WTC11 (cell line): ENCODE measurements around the gene FBXO24.

Experiments used
- CREB1 ChIP-seq: sonication (generic); formaldehyde crosslinking; IDR thresholded peaks from 2 replicates; pipeline ENCODE4 v1.8.0; 2023; ENCODE audit warnings: mild to moderate bottlenecking, missing genetic modification reagents
- CTCF ChIP-seq: fragments of 200-600 bp; IDR thresholded peaks from 2 replicates; pipeline ENCODE4 v1.8.0; 2022; ENCODE audit warnings: antibody characterized with exemption
- ESRRA ChIP-seq: sonication (generic); formaldehyde crosslinking; IDR thresholded peaks from 2 replicates; pipeline ENCODE4 v1.8.1; 2022; ENCODE audit warnings: mild to moderate bottlenecking, missing genetic modification reagents, borderline replicate concordance
- GRHL2 ChIP-seq: fragments of 250-450 bp; sonication (Bioruptor Pico); IDR thresholded peaks from 2 replicates; pipeline ENCODE4 v1.8.0; 2022; ENCODE audit warnings: mild to moderate bottlenecking, moderate library complexity; ENCODE audit not compliant: insufficient replicate concordance, severe bottlenecking
- IRF2 ChIP-seq: sonication (generic); formaldehyde crosslinking; IDR thresholded peaks from 2 replicates; pipeline ENCODE4 v1.8.0; 2022; ENCODE audit warnings: low read depth, missing genetic modification reagents, borderline replicate concordance
- KAT7 ChIP-seq: sonication (generic); formaldehyde crosslinking; IDR thresholded peaks from 2 replicates; pipeline ENCODE4 v1.8.1; 2023; ENCODE audit warnings: missing genetic modification reagents, mild to moderate bottlenecking, borderline replicate concordance
- NFE2L1 ChIP-seq: sonication (generic); formaldehyde crosslinking; IDR thresholded peaks from 2 replicates; pipeline ENCODE4 v1.8.1; 2023; ENCODE audit warnings: missing genetic modification reagents
- NR2C2 ChIP-seq: sonication (generic); formaldehyde crosslinking; IDR thresholded peaks from 2 replicates; pipeline ENCODE4 v1.8.0; 2022; ENCODE audit warnings: mild to moderate bottlenecking, missing genetic modification reagents
- PREB ChIP-seq: sonication (generic); formaldehyde crosslinking; IDR thresholded peaks from 2 replicates; pipeline ENCODE4 v1.8.1; 2022; ENCODE audit warnings: mild to moderate bottlenecking, missing genetic modification reagents, moderate library complexity, borderline replicate concordance
- TEAD4 ChIP-seq: sonication (generic); formaldehyde crosslinking; IDR thresholded peaks from 2 replicates; pipeline ENCODE4 v1.8.0; 2022; ENCODE audit warnings: mild to moderate bottlenecking, missing genetic modification reagents
- USF2 ChIP-seq: sonication (generic); formaldehyde crosslinking; IDR thresholded peaks from 2 replicates; pipeline ENCODE4 v1.8.1; 2023; ENCODE audit warnings: mild to moderate bottlenecking, missing genetic modification reagents, moderate library complexity
- ZNF232 ChIP-seq: sonication (generic); formaldehyde crosslinking; IDR thresholded peaks from 2 replicates; pipeline ENCODE4 v1.8.0; 2022; ENCODE audit warnings: mild to moderate bottlenecking, missing genetic modification reagents
- ZNF317 ChIP-seq: sonication (generic); formaldehyde crosslinking; IDR thresholded peaks from 2 replicates; pipeline ENCODE4 v1.8.1; 2023; ENCODE audit warnings: low read depth, mild to moderate bottlenecking, moderate library complexity, missing genetic modification reagents, borderline replicate concordance

- TF ChIP-seq CTCF (no peak), CREB1 (CRISPR knock-in tag) (no peak), USF2 (CRISPR knock-in tag) (no peak), GRHL2 (CRISPR knock-in tag) (no peak), KAT7 (CRISPR knock-in tag) (no peak), NR2C2 (CRISPR knock-in tag) (no peak), PREB (no peak), ESRRA (no peak), IRF2 (CRISPR knock-in tag) (no peak), ZNF232 (CRISPR knock-in tag) (no peak), NFE2L1 (CRISPR knock-in tag) (no peak), TEAD4 (CRISPR knock-in tag) (no peak), ZNF317 (CRISPR knock-in tag) (no peak)
These were observed 53.9 kb downstream of the FBXO24 start for GRCh38 chr7:100639995-100640516.
